Choroid plexus epithelial cell (primary cell): ENCODE measurements around the gene ZNF451.

Experiments
- DNase-seq: peaks from one replicate; pipeline ENCODE4 v3.0.0-alpha.2; 2010; ENCODE audit warnings: low read depth
- H3K4me3 ChIP-seq: 2 replicates; pipeline ENCODE4 v1.5.1; 2011; ENCODE audit warnings: low read depth, mild to moderate bottlenecking, control low read depth, low read length, moderate library complexity
- CTCF ChIP-seq: conservative IDR thresholded peaks from 2 replicates; pipeline ENCODE4 v1.5.1; 2011; ENCODE audit warnings: low read depth, mild to moderate bottlenecking, control low read depth, inconsistent platforms, low read length, moderate library complexity

The ZNF451 gene

GRCh38 chr6:57205550-57206328, 115.8 kb downstream of the ZNF451 start:
- no peak for TF ChIP-seq CTCF
- no peak overlapping the region for H3K4me3 ChIP-seq
- DNase-seq: peak; percentile 42

GRCh38 chr6:57207141-57207540, 117.2 kb downstream of the ZNF451 start:
- TF ChIP-seq CTCF: no peak
- H3K4me3 ChIP-seq: no peak overlapping the region
- DNase-seq: peak; percentile 61

DNA sequence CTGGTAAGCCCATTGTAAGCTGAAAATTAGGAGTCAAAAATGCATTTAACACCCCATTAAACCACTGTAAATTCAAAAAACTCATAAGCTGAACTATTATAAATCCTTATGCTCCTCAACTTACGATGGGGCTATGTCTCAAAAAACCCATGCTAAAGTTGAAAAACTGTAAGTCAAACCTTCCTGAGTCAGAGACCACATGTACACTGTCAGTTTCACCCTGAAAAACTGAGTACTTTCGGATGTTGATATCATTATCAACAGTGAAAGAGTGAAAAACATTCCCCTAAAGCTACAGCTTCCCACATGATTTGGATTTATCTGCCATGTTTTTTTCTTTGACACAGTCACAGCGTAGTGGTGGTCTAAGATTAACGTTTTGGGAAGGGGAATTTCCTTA, 117.9 kb downstream of the ZNF451 start:
- no peak for DNase-seq
- no peak for TF ChIP-seq CTCF
- no peak overlapping the region for H3K4me3 ChIP-seq

GRCh38 chr6:57209030-57209429, 119.0 kb downstream of the ZNF451 start:
- no peak for DNase-seq
- H3K4me3 ChIP-seq: no peak overlapping the region
- TF ChIP-seq CTCF: no peak

GRCh38 chr6:57210060-57210459, 120.1 kb downstream of the ZNF451 start:
- no peak for DNase-seq
- no peak overlapping the region for H3K4me3 ChIP-seq
- TF ChIP-seq CTCF: no peak

DNA sequence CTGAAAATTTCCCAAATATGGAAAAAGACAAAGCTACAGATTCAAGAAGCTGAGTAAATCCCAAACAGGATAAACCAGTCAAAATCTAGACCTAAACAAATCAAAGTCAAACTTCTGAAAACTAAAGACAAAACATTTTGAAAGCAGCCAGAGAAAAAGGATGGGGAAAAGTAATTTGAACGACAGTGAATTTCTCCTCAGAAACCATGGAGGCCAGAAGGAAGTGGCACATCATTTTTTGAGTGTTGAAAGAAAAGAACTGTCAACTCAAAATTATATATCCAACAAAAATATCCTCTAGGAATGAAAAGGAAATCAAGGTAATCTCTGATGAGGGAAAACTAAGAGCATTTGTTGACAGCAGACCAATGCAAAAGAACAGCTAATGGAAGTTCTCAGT, 125.3 kb downstream of the ZNF451 start:
- no peak for DNase-seq
- no peak for TF ChIP-seq CTCF

GRCh38 chr6:57216235-57217101, 126.5 kb downstream of the ZNF451 start:
- TF ChIP-seq CTCF: no peak
- no peak overlapping the region for H3K4me3 ChIP-seq
- DNase-seq: peak; percentile 86

More for the DNA sequence above, 125.3 kb downstream of the ZNF451 start:
- H3K4me3 ChIP-seq: no peak overlapping the region
